Fibroblast of villous mesenchyme (primary cell): ENCODE results near the gene NUP160. TPM values are rescaled to one million over a fixed set of nuclear protein-coding genes. Genes with fewer than 3 reads are reported as not detected.
"Not testable (repeated sequence)": the region's sequence is repeated elsewhere in the genome, so short reads cannot be mapped to it uniquely, and the experiment has no call there.

Source experiments
- DNase-seq: peaks from one replicate; pipeline ENCODE4 v3.0.0-alpha.2; 2010; ENCODE audit warnings: low read depth
- H3K4me3 ChIP-seq: 2 replicates; pipeline ENCODE4 v1.5.1; 2011; ENCODE audit warnings: low read depth, mild to moderate bottlenecking, low read length
- total RNA-seq: library from RNA; depleted of rRNA; stranded (reverse); fragments of >200 nt; gene quantifications from 2 replicates; pipeline ENCODE4 v1.2.3, GENCODE V29; 2012
- TF ChIP-seq, protein P1 (sequence below): IDR thresholded peaks from 2 replicates; pipeline ENCODE4 v1.5.1; 2012; ENCODE audit warnings: low read depth, mild to moderate bottlenecking, low read length; ENCODE audit not compliant: insufficient read depth

The NUP160 gene
- total RNA-seq, 1 donor: 29.8 TPM

DNA sequence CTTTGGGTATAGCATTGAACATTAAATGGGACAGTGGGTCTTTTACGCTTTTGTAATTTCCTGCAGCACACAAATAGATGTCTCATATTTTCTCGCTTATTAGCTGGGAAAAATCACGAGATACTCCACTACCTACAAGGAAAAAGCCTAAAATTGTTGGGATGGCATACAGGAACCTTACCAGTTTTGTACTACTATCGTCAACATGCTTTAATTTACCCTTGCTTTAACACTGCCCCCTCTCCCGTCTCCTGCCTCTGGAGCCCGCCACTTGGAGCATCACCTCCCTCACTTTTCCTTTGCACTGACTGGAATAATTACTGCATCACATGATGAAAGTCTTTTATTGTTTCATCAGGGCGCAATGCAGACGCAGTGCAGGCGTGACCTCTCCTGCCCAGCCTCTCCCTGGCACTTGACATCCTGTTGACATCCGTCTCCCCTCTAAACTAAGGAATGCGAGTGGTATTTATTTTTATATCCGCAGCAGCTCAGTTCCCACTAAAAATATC, 80.0 kb downstream of the NUP160 start:
- peak overlapping the region; percentile 62 for H3K4me3 ChIP-seq
- TF ChIP-seq, protein P1, sequence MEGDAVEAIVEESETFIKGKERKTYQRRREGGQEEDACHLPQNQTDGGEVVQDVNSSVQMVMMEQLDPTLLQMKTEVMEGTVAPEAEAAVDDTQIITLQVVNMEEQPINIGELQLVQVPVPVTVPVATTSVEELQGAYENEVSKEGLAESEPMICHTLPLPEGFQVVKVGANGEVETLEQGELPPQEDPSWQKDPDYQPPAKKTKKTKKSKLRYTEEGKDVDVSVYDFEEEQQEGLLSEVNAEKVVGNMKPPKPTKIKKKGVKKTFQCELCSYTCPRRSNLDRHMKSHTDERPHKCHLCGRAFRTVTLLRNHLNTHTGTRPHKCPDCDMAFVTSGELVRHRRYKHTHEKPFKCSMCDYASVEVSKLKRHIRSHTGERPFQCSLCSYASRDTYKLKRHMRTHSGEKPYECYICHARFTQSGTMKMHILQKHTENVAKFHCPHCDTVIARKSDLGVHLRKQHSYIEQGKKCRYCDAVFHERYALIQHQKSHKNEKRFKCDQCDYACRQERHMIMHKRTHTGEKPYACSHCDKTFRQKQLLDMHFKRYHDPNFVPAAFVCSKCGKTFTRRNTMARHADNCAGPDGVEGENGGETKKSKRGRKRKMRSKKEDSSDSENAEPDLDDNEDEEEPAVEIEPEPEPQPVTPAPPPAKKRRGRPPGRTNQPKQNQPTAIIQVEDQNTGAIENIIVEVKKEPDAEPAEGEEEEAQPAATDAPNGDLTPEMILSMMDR: no peak
- peak; percentile 69 for DNase-seq

DNA sequence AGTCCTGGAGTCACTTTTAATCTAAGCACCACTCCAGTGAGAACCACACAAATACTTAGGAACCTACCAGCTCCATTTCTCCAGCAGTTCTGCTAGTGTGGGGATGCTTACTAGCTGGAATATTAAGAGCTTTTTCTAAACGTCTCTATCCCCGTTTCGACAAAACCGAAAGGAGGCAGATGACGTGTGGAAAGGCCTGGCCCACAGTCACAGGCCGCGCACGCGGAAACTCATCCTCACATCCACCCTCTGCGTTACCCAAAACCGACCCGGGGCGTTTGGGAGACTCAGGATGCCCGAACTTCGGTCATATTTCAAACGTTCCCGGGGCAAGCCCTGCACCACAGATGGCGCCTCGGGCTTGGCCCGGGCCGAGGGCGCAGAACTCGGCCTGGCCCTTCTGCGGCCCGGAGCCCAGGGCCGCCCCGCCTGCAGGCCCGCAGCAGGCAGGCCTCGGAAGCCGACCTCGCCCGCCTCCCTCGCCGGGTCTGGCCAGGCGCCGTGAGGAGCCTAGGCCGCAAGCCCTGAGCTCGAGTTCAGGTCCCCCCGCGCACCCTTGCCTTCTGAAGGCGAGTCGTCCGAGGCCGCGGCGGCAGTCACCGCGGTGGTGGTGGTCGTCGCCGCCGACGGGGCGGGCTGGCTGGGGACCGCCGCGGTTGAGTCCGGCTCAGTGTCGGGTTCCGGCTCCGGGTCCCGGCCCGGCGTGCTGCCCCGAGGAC, 81.5 kb downstream of the NUP160 start:
- TF ChIP-seq, protein P1: no peak
- H3K4me3 ChIP-seq: peak overlapping the region; percentile 93
- DNase-seq: peak; percentile 80

DNA sequence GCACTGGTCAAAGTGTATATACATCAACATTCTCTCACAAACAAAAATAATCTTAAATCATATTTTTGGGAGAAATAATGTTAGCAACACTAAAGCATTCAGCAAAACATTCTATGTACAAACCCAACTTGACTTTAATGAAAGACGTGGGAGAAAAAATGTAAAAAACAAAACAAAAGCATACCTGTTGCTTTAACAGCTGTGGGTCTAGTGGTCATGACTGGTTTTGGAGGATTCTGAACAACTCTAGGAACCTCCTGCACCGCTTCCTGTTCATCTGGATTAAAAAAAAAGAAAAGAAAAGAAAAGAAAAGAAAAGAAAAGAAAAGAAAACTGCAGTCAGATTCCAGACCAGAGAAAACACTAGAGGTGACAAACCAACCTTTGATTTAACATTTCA, 83.1 kb downstream of the NUP160 start:
- TF ChIP-seq, protein P1: no peak
- H3K4me3 ChIP-seq: peak overlapping the region; percentile 93
- DNase-seq: no peak

DNA sequence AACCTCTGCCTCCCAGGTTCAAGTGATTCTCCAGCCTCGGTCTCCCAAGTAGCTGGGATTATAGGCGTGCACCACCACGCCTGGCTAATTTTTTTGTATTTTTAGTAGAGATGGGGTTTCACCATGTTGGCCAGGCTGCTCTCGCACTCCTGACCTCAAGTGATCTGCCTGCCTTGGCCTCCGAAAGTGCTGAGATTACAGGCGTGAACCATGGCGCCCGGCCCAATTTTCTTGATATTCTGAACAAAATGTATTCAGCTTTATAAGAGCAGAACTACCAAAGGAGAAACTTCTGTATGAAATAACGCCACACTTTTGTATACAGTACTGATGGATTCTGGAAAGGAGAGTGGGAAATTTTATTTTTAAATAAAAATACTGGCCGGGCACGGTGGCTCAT, 88.9 kb downstream of the NUP160 start:
- H3K4me3 ChIP-seq: not testable (repeated sequence)

DNA sequence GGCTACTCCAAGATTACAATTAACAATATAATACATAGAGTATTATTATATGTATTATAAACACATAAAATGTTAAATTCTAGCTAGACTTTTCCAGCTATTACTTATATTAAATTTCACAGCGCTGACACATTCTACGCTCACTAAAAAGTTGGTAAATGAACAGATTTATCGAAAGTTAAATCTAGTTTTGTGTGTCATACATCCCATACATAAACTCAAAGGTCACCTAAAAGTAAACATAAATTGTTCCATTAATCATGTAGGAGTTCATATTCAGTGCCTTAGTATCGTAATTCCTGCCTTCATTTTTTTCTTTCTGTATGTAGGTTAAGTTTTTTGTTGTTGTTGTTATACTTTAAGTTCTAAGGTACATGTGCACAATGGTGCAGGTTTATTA, 91.9 kb downstream of the NUP160 start:
- TF ChIP-seq, protein P1: no peak
- no peak overlapping the region for H3K4me3 ChIP-seq
- no peak for DNase-seq

More for the DNA sequence above, 88.9 kb downstream of the NUP160 start:
- DNase-seq: not testable (repeated sequence)

DNA sequence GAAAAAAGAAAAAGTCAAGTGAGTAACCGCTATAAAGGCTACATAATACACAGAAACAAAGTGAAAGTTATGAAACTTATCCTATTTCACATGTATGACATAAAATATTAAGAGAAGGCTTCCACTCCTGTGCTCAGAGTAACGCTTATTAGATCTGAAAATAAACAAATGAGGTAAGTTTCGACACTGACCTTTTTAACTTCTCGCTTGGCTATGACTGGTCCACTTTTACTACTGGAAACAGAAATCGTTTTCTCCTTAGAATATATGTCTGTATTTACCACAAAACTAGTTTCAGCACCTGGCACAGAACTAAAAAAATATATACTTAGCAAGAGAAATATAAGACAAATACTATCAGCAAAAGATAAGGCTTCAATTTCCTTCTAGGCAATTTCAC, 97.4 kb downstream of the NUP160 start:
- TF ChIP-seq, protein P1: no peak
- no peak for DNase-seq
- H3K4me3 ChIP-seq: no peak overlapping the region

DNA sequence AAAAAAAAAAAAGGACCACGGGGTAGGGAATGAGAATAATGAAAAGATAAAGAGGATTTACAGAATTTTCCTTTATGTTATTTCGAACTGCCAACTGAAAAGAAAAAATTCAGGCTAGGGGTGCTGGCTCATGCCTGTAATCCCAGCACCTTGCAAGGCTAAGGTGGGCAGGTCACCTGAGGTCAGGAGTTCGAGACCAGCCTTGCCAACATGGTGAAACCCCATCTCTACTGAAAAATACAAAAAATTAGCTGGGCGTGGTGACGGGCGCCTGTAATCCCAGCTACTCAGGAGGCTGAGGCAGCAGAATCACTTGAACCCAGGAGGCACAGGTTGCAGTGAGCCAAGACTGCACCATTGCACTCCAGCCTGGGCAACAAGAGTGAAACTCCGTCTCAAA, 105.7 kb downstream of the NUP160 start:
- DNase-seq, H3K4me3 ChIP-seq: not testable (repeated sequence)

DNA sequence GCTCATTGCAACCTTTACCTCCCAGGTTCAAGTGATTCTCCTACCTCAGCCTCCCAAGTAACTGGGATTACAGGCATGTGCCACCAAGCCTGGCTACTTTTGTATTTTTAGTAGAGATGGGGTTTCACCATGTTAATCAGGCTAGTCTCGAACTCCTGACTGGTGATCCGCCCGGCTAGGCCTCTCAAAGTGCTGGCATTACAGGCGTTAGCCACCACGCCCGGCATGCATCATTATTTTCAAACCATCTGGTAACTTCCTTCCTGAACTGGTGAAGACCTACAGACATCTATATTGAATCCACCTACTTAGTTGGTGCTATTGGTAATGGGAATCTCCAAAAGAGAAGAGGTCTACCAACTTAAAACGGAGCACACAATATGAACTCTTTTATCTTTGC, 110.3 kb downstream of the NUP160 start:
- not testable (repeated sequence) for DNase-seq, H3K4me3 ChIP-seq
